Activated naive CD8-positive, alpha-beta T cell (primary cell): ENCODE measurements around the gene AGO4.

Source experiments
- H3K27ac Mint-ChIP-seq: one replicate; pipeline ENCODE4 v1.8.0; 2021; ENCODE audit warnings: mixed read lengths
- H3K27me3 Mint-ChIP-seq: one replicate; pipeline ENCODE4 v1.8.0; 2021; ENCODE audit warnings: mixed read lengths
- H3K36me3 Mint-ChIP-seq: one replicate; pipeline ENCODE4 v1.8.0; 2021; ENCODE audit warnings: mixed read lengths
- H3K4me1 Mint-ChIP-seq: one replicate; pipeline ENCODE4 v1.8.0; 2021; ENCODE audit warnings: low read depth, mixed read lengths
- H3K4me3 Mint-ChIP-seq: one replicate; pipeline ENCODE4 v1.8.0; 2021; ENCODE audit warnings: mild to moderate bottlenecking, mixed read lengths
- H3K9me3 Mint-ChIP-seq: one replicate; pipeline ENCODE4 v1.8.0; 2021; ENCODE audit warnings: low read depth, mixed read lengths

Gene AGO4

DNA sequence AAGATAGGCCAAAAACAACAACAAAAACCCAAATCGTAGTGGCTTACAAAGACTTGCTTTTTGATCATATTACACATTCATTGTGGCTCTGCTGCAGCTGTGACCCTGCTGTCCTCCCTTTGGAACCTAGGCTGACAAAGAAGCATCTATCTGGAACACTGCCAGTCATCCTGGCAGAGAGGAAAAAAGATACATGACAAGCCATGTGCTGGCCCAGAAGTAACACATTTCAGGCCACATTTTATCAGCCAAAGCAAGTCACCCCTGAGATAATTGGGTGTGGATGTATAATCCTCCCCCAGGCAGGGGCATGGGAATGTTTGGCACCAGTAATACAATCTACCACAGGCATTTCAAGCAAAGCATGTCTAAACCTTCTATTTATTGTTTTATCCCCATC lies 38.0 kb downstream of the AGO4 start:
- Mint-ChIP-seq H3K27ac (no peak overlapping the region), H3K9me3 (no peaks in the 10 kb centered on the region), H3K4me3 (no peak overlapping the region), H3K4me1 (no peaks in the 10 kb centered on the region), H3K36me3 (peaks cover 13% of the 10 kb centered on the region), H3K27me3 (no peaks in the 10 kb centered on the region)

DNA sequence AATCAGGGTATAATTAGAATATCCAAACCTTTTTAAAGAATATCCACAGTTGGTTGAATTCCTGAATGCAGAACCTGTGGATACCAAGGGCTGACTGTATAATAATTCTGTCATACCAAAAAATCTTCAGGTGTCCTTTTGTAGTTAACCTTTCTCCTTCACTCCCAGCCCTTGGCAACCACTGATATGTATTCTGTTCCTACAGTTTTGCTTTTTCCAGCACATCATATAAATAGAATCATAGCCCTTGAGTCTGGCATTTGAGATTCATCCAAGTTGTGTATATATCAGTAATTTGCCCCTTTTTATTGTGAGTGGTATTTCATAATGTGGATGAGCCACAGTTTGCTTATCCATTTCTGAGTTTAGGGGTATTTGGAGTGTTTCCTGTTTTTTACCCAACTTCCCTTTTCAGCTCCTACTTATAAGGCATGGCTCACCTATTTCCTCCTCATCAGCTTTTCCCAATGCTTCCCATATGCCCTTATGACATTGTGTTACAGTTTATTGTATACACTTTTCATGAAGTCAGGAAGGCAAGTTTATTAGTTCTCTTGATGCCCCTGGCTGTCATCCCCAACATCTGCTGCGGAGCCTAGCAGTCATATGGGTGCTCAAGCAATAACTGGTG lies 40.2 kb downstream of the AGO4 start:
- H3K4me1 Mint-ChIP-seq: no peaks in the 10 kb centered on the region
- H3K36me3 Mint-ChIP-seq: peaks cover 11% of the 10 kb centered on the region
- no peak overlapping the region for H3K27ac Mint-ChIP-seq
- no peaks in the 10 kb centered on the region for H3K9me3 Mint-ChIP-seq
- no peaks in the 10 kb centered on the region for H3K27me3 Mint-ChIP-seq
- no peak overlapping the region for H3K4me3 Mint-ChIP-seq

DNA sequence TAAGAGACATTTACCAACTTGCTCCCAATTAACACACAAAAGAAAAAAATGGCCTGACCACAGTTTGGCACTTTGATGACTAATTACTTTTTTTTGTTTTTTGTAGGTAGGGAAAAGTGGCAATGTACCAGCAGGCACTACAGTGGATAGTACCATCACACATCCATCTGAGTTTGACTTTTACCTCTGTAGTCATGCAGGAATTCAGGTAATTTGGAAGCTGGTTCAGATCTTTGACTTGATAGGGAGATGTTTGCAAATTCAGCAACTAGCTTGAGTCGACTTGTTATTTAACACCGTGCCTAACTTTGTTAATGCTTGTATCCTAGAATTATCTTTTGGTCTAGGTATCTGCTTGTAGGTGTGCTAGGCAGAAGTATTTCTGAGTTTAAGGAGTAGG lies 42.2 kb downstream of the AGO4 start:
- H3K27ac Mint-ChIP-seq: no peak overlapping the region

DNA sequence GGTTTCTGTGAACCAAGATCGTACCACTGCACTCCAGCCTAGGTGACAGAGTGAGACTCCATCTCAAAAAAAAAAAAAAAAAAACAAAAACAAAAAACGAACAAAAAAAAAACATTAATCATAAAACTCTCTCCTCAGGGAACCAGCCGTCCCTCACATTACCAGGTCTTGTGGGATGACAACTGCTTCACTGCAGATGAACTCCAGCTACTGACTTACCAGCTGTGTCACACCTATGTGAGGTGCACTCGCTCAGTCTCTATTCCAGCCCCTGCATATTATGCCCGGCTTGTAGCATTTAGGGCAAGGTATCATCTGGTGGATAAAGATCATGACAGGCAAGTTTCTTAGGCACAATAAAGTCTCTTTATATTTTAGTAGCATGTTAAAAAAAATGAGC lies 42.9 kb downstream of the AGO4 start:
- H3K27ac Mint-ChIP-seq: no peak overlapping the region
- H3K36me3 Mint-ChIP-seq: peaks cover 14% of the 10 kb centered on the region
- H3K9me3 Mint-ChIP-seq: no peaks in the 10 kb centered on the region
- no peak overlapping the region for H3K4me3 Mint-ChIP-seq
- H3K27me3 Mint-ChIP-seq: no peaks in the 10 kb centered on the region
- no peaks in the 10 kb centered on the region for H3K4me1 Mint-ChIP-seq

More for the DNA sequence above, 42.2 kb downstream of the AGO4 start:
- Mint-ChIP-seq H3K36me3 (peaks cover 15% of the 10 kb centered on the region), H3K4me3 (no peak overlapping the region), H3K27me3 (no peaks in the 10 kb centered on the region), H3K4me1 (no peaks in the 10 kb centered on the region), H3K9me3 (no peaks in the 10 kb centered on the region)

DNA sequence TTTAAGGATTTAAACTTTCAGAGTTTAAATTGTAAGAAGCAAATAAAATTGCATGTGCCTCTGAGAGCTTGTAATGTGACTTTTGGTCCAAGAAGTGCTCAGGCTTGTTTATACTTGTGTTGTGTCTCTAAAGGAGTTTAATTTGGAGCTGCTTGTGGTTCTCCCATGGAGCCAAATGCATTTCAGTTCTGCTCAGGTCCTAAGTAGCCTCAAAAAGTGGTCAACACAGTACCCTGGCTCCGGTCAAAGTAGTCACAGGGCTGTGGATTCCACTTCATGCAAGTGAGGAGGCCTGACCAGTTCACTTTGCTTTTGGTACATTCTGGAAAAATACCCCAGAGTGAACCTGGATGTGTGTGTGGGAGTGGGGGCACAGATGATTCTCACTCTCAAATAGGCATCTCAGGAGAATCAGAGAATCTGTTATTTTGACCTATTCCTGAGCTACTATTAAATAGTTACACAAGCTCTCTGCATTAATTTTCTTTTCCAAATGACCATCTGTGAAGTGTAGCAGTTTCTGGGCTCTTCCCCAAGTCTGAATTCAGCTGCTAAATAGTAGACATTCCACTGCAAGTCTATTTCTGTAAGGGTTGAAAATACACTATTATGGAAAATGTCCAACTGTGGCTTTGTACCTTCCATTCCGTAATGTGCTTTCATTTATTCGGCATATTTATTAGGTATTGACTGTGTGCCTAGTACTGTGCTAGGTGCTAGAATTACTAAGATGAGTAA lies 43.5 kb downstream of the AGO4 start:
- H3K27ac Mint-ChIP-seq: no peak overlapping the region

DNA sequence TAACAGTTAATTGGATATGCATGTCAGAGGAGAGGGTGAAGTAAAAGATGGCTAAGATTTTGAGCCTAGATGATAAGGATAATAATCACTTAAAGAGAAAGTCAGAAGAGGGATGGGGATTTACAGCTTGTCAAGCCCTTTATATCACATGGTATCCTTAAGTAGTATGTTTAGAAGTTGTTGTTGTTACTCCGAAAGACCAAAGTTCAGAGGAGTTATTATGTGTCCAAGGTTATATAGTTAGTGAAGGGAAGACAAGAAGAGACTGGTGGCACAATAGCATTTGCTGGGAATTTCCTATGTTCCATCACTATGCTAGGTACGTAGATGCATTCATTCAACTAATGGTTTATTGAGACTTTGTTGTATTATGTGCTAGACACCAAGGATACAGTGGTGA lies 44.4 kb downstream of the AGO4 start:
- H3K27ac Mint-ChIP-seq: no peak overlapping the region
- H3K4me1 Mint-ChIP-seq: no peaks in the 10 kb centered on the region
- H3K36me3 Mint-ChIP-seq: peaks cover 14% of the 10 kb centered on the region
- H3K9me3 Mint-ChIP-seq: no peaks in the 10 kb centered on the region
- no peak overlapping the region for H3K4me3 Mint-ChIP-seq
- no peaks in the 10 kb centered on the region for H3K27me3 Mint-ChIP-seq

More for the DNA sequence above, 43.5 kb downstream of the AGO4 start:
- no peaks in the 10 kb centered on the region for H3K4me1 Mint-ChIP-seq
- no peaks in the 10 kb centered on the region for H3K27me3 Mint-ChIP-seq
- H3K9me3 Mint-ChIP-seq: no peaks in the 10 kb centered on the region
- peaks cover 14% of the 10 kb centered on the region for H3K36me3 Mint-ChIP-seq
- H3K4me3 Mint-ChIP-seq: no peak overlapping the region

DNA sequence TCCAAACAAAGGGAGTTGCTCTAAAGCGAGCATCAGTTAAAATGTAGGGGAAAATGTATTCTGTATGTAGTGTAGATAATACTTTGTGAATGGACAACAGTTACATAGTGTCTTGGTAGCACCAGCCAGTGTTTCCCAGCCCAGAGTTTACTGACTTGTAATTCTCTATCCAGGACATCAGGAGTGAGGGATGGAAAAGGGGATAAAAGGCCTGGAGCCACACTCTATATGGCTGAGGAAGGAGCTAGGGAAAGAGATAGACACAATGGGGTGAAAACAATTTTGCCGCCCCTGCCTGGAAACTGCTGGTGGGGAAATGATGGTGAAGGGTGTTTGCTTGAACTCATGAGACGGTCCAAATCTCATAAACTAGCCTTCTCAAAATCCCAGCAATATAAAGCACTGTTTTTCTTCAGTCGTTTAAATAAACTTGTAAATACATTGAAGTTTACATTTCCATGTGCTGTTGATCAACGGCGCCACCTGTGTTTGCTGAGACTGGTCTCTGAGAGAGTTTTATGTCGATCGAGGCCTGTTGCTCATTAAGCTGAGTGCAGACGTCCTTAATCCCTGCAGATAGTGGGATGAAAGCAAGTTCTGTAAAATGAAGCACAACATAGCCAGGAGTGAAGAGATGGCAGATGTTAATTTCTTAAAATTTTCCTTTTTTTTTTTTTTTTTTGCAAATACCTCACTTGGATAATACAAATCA lies 47.3 kb downstream of the AGO4 start:
- Mint-ChIP-seq H3K9me3 (no peaks in the 10 kb centered on the region), H3K36me3 (peaks cover 12% of the 10 kb centered on the region)

DNA sequence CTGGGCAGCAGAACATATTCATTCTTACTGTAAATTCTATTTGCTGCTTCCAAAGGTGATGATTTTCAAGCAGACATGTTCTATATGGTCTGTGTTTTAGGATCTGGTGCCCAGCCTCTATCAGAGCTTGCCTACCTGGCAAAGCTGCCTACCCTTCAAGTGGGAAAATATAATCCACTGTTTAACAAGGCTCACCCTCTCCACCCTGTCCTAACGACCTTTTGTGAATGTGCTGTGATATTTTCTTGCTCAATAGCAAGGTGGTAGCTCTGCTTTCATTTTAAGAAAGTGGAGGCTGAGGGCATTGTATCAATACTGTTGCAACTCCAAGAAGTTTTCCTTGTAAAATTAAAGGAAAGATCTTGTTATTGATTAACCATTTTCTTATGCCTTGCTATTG lies 49.1 kb downstream of the AGO4 start:
- no peaks in the 10 kb centered on the region for H3K4me1 Mint-ChIP-seq
- no peaks in the 10 kb centered on the region for H3K9me3 Mint-ChIP-seq
- no peak overlapping the region for H3K4me3 Mint-ChIP-seq
- H3K36me3 Mint-ChIP-seq: peaks cover 7% of the 10 kb centered on the region
- H3K27ac Mint-ChIP-seq: no peak overlapping the region
- H3K27me3 Mint-ChIP-seq: no peaks in the 10 kb centered on the region

More for the DNA sequence above, 47.3 kb downstream of the AGO4 start:
- no peak overlapping the region for H3K27ac Mint-ChIP-seq
- no peak overlapping the region for H3K4me3 Mint-ChIP-seq
- no peaks in the 10 kb centered on the region for H3K4me1 Mint-ChIP-seq
- H3K27me3 Mint-ChIP-seq: no peaks in the 10 kb centered on the region

DNA sequence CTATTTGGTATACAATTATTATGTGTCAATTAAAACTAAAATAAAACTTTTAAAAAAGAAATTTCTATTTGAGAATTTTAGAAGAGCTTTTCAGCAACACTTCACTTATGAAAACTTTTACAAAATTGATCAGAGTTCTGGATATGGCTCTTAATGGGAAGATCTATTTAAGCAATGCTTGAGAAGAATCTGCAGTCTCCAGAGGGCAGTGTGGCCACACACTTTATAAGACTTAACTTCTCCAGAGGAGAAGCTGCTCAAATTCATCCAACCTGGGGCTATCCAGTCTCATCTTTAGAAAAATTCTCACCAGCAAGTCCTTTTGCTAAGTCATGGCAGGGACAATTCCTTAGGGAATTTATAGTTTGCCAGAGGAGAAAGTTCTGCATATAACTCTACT lies 50.0 kb downstream of the AGO4 start:
- peaks cover 7% of the 10 kb centered on the region for H3K36me3 Mint-ChIP-seq

DNA sequence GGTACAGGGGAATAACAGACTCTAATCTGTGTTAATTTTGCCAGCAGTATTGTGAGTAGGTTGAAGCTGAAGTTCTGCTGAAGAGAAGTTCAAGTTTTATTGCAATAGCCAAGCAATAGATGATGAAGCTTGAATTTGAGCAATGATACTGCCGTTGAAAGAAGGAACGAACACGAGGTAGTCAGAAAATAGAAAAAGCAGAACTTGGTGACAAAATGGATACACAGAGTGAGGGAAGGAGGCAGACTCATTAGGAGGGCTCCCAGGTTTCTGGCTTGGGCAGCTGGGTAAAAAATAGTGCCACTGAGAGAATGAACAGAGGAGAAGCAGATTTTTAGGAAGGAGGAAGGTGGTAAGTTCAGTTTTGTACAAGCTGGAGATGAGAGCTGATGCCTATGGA lies 52.9 kb downstream of the AGO4 start:
- H3K36me3 Mint-ChIP-seq: no peaks in the 10 kb centered on the region
- no peaks in the 10 kb centered on the region for H3K27me3 Mint-ChIP-seq
- H3K4me1 Mint-ChIP-seq: no peaks in the 10 kb centered on the region
- no peak overlapping the region for H3K4me3 Mint-ChIP-seq
- H3K9me3 Mint-ChIP-seq: no peaks in the 10 kb centered on the region
- no peak overlapping the region for H3K27ac Mint-ChIP-seq

More for the DNA sequence above, 50.0 kb downstream of the AGO4 start:
- Mint-ChIP-seq H3K27me3 (no peaks in the 10 kb centered on the region), H3K9me3 (no peaks in the 10 kb centered on the region), H3K4me3 (no peak overlapping the region), H3K27ac (no peak overlapping the region), H3K4me1 (no peaks in the 10 kb centered on the region)

DNA sequence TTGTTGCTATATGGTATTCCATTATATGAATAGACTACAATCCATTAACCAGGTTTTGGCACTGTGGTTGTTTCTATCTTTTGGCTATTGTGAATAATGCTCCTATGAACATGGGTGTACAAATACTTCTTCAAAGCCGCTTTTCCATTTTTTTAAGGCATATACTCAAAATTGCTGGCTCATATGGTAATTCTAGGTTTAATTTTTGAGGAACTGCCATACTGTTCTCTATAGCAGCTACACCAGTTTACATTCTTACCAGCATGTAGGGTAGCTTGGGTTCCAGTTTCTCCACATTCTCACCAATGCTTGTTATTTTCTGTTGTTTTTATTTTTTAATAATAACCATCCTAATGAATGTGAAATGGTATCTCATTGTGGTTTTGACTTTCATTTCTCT lies 55.3 kb downstream of the AGO4 start:
- Mint-ChIP-seq H3K36me3 (no peaks in the 10 kb centered on the region), H3K4me3 (no peak overlapping the region), H3K27me3 (no peaks in the 10 kb centered on the region), H3K4me1 (no peaks in the 10 kb centered on the region), H3K9me3 (no peaks in the 10 kb centered on the region), H3K27ac (no peak overlapping the region)

DNA sequence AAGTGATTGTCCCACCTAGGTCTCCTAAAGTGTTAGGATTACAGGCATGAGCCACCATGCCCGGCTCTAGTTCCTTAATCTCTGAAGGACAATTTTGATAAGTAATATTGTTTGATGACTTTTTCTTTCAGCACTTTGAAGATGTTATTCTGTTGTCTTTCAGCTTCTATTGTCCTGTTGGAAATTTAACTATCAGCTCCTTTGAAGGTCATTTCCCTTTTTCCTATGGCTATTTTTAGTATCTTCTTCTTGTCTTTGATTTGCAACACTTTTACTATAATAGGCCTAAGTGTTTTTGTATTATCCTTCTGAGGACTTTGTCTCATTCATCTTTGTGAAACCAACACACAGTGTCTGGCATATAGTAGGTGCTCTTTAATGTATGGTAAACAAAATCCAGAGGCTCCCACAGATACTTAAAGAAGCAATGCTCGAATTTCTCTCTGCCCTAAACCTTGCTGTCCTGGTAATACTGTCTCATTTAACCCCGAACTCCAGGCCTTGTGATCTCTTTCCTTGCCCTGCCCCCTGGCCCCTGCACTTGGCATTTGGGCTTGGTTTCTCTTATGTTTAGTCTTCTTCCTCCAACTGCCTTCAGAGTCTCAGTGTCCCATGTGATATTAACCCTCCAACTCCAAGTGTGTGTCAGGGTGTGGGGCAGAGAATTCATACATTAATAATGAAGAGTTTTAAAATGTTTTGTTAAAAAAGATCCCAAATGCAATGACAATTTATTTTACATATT lies 56.2 kb downstream of the AGO4 start:
- Mint-ChIP-seq H3K36me3 (no peaks in the 10 kb centered on the region), H3K4me3 (no peak overlapping the region), H3K27ac (no peak overlapping the region), H3K27me3 (no peaks in the 10 kb centered on the region), H3K4me1 (no peaks in the 10 kb centered on the region), H3K9me3 (no peaks in the 10 kb centered on the region)

DNA sequence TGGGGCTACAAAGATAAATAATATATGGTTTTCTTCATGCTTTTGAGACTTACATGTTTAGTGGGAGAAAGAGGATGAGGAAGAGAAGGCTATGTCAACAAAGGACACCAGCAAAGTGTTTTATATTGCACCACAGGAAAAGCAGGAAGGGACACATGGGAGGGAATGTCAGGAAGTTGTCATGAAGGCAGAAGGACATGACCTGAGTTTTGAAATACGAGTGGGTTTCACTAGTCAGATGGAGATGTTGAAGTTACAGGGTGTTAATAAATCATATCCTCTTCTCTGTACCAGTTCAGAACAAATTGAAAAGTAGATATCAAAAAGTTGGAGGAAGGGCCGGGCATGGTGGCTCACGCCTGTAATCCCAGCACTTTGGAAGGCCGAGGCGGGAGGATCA lies 57.0 kb downstream of the AGO4 start:
- H3K27ac Mint-ChIP-seq: no peak overlapping the region
- no peaks in the 10 kb centered on the region for H3K4me1 Mint-ChIP-seq
- no peaks in the 10 kb centered on the region for H3K27me3 Mint-ChIP-seq
- no peak overlapping the region for H3K4me3 Mint-ChIP-seq
- no peaks in the 10 kb centered on the region for H3K36me3 Mint-ChIP-seq
- no peaks in the 10 kb centered on the region for H3K9me3 Mint-ChIP-seq

DNA sequence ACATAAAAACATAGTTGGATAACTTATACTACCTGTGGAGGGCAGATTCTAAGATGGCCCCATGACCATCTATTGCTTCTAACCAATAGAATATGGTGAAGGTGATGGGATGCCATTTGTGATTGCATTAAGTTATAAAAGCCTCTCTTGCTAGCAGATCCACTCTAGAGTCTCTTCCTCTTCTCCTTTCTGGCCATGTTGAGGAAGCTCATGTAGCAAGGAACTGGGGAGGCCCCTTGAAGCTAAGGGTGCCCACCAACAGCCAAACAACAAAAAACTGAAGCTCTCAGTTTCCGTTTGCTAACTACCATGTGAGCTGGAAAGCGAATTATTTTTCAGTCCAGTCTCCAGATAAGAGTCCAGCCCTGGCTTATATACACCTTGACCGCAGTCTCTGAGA lies 59.2 kb downstream of the AGO4 start:
- Mint-ChIP-seq H3K27me3 (no peaks in the 10 kb centered on the region), H3K9me3 (no peaks in the 10 kb centered on the region), H3K4me3 (no peak overlapping the region), H3K4me1 (no peaks in the 10 kb centered on the region), H3K36me3 (no peaks in the 10 kb centered on the region), H3K27ac (no peak overlapping the region)
